ENCODE data around the gene MRPL38. TPM values are rescaled to one million over a fixed set of nuclear protein-coding genes. Genes with fewer than 3 reads are reported as not detected.

MRPL38 gene
- total and polyA plus RNA-seq, 2 of the 8 experiments (the other 6 are each of a cell fraction or from before 2014, with no cell fraction given) = 78.4 to 125 TPM

DNA sequence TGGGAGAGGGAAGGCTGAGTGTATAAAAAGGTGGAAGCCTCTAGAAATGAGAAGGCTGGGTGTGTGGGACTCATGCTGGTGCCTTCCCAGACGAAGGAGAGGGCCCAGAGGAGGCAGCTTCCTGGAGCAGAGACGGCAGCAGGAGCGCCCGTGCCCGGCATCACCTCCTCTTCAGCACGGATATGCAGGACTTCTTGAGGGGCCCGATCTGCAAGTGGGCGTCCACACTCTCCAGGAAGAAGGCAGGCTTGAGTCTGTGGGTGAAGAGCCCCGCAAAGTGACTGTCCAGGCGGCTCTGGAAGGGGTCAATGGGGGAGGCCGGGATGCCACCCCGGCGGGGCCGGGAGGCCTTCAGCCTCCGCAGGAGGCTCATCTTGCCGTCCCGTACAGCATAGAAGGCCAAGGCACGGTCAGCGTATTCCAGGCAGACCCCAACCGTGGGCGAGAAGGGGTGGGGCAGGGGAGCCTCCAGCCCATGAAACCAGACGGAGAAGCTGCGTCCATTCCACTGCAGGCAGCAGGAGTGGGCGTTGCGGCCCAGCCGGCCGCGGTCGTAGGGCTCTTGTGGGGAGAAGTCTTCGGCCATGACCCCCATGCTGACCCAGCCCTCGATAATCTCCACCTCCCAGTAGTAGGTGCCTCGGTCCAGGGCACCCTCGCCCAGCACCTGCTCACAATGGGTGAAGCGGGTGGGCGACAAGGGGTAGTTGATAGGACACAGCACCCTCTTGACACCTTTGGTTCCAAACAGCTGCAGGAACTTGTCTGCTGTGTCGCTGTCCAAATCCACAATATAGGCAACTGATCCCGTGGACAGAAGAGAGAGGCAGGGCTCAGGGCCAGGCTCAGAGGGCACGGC is 30.1 kb downstream of the MRPL38 start (continued):
- TF ChIP-seq, protein P1, sequence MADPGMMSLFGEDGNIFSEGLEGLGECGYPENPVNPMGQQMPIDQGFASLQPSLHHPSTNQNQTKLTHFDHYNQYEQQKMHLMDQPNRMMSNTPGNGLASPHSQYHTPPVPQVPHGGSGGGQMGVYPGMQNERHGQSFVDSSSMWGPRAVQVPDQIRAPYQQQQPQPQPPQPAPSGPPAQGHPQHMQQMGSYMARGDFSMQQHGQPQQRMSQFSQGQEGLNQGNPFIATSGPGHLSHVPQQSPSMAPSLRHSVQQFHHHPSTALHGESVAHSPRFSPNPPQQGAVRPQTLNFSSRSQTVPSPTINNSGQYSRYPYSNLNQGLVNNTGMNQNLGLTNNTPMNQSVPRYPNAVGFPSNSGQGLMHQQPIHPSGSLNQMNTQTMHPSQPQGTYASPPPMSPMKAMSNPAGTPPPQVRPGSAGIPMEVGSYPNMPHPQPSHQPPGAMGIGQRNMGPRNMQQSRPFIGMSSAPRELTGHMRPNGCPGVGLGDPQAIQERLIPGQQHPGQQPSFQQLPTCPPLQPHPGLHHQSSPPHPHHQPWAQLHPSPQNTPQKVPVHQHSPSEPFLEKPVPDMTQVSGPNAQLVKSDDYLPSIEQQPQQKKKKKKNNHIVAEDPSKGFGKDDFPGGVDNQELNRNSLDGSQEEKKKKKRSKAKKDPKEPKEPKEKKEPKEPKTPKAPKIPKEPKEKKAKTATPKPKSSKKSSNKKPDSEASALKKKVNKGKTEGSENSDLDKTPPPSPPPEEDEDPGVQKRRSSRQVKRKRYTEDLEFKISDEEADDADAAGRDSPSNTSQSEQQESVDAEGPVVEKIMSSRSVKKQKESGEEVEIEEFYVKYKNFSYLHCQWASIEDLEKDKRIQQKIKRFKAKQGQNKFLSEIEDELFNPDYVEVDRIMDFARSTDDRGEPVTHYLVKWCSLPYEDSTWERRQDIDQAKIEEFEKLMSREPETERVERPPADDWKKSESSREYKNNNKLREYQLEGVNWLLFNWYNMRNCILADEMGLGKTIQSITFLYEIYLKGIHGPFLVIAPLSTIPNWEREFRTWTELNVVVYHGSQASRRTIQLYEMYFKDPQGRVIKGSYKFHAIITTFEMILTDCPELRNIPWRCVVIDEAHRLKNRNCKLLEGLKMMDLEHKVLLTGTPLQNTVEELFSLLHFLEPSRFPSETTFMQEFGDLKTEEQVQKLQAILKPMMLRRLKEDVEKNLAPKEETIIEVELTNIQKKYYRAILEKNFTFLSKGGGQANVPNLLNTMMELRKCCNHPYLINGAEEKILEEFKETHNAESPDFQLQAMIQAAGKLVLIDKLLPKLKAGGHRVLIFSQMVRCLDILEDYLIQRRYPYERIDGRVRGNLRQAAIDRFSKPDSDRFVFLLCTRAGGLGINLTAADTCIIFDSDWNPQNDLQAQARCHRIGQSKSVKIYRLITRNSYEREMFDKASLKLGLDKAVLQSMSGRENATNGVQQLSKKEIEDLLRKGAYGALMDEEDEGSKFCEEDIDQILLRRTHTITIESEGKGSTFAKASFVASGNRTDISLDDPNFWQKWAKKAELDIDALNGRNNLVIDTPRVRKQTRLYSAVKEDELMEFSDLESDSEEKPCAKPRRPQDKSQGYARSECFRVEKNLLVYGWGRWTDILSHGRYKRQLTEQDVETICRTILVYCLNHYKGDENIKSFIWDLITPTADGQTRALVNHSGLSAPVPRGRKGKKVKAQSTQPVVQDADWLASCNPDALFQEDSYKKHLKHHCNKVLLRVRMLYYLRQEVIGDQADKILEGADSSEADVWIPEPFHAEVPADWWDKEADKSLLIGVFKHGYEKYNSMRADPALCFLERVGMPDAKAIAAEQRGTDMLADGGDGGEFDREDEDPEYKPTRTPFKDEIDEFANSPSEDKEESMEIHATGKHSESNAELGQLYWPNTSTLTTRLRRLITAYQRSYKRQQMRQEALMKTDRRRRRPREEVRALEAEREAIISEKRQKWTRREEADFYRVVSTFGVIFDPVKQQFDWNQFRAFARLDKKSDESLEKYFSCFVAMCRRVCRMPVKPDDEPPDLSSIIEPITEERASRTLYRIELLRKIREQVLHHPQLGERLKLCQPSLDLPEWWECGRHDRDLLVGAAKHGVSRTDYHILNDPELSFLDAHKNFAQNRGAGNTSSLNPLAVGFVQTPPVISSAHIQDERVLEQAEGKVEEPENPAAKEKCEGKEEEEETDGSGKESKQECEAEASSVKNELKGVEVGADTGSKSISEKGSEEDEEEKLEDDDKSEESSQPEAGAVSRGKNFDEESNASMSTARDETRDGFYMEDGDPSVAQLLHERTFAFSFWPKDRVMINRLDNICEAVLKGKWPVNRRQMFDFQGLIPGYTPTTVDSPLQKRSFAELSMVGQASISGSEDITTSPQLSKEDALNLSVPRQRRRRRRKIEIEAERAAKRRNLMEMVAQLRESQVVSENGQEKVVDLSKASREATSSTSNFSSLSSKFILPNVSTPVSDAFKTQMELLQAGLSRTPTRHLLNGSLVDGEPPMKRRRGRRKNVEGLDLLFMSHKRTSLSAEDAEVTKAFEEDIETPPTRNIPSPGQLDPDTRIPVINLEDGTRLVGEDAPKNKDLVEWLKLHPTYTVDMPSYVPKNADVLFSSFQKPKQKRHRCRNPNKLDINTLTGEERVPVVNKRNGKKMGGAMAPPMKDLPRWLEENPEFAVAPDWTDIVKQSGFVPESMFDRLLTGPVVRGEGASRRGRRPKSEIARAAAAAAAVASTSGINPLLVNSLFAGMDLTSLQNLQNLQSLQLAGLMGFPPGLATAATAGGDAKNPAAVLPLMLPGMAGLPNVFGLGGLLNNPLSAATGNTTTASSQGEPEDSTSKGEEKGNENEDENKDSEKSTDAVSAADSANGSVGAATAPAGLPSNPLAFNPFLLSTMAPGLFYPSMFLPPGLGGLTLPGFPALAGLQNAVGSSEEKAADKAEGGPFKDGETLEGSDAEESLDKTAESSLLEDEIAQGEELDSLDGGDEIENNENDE (IDR thresholded peaks at IDR 0.05; ENCODE audit: insufficient replicate concordance, low read length) = no peak
- TF ChIP-seq CBX8 (IDR thresholded peaks at IDR 0.05; ENCODE audit: borderline replicate concordance, low read depth, low read length) (no peak), KDM5A (IDR thresholded peaks at IDR 0.05; ENCODE audit: low read length) (no peak), CHD2 (IDR thresholded peaks at IDR 0.05; ENCODE audit: low read length) (no peak), NRF1 (IDR thresholded peaks at IDR 0.05; ENCODE audit: low read depth, low read length) (no peak), SP4 (IDR thresholded peaks at IDR 0.05; ENCODE audit: low read length) (no peak)
- TF ChIP-seq, protein P2, sequence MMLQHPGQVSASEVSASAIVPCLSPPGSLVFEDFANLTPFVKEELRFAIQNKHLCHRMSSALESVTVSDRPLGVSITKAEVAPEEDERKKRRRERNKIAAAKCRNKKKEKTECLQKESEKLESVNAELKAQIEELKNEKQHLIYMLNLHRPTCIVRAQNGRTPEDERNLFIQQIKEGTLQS (IDR thresholded peaks at IDR 0.05; ENCODE audit: insufficient read depth, low read depth, low read length) = no peak
